T-cell (primary cell): ENCODE data around the gene PLA2R1. TPM values are rescaled to one million over a fixed set of nuclear protein-coding genes. Genes with fewer than 3 reads are reported as not detected.
"Not testable (repeated sequence)": the region's sequence is repeated elsewhere in the genome, so short reads cannot be mapped to it uniquely, and the experiment has no call there.

ENCODE experiments used
- ATAC-seq, 4 experiments: fragments of 200-7000 bp in 3 of 4; fragments of 150-1000 bp in 1 of 4; cut with Tn5 transposase; replicated peaks in 1 of 4; 1 replicate in 3 of 4; 2 replicates in 1 of 4; pipeline ENCODE4 v1.10.0; 2021; ENCODE audit warnings: moderate library complexity in 3 of 4, mild to moderate bottlenecking in 2 of 4, moderate number of reproducible peaks in 1 of 4
- CTCF ChIA-PET, 2 donors: fragments of 300-600 bp; sonication (Branson Sonifier 250); formaldehyde crosslinking; loops; one replicate each; lab custom pipeline; 2022; ENCODE audit warnings: antibody characterized with exemption in 2 of 2; lab: Charles Lee
- POLR2A ChIA-PET, 2 donors: fragments of 300-600 bp; sonication (Branson Sonifier 250); formaldehyde crosslinking; loops; one replicate each; lab custom pipeline; 2022; ENCODE audit warnings: antibody characterized with exemption in 2 of 2; lab: Charles Lee
- DNase-seq, 35 experiments: peaks; one replicate each; pipeline versions ENCODE4 v3.0.0 to v3.0.0-alpha.2; 2013 to 2023
- H3K27ac ChIP-seq: one replicate; pipeline ENCODE4 v1.5.1; 2013; ENCODE audit warnings: low read length
- H3K27me3 ChIP-seq, 2 experiments: replicated peaks in 1 of 2; 1 replicate in 1 of 2; 2 replicates in 1 of 2; pipeline versions ENCODE4 v1.6.1 to v1.7.0; 2013; ENCODE audit warnings: low read length in 1 of 2, mixed read lengths in 1 of 2; ENCODE audit not compliant: control insufficient read depth in 2 of 2, insufficient read depth in 2 of 2; ENCODE audit errors: extremely low read depth in 1 of 2
- H3K36me3 ChIP-seq, 2 donors: 1 replicate in 1 of 2; 2 replicates in 1 of 2; pipeline versions ENCODE4 v1.6.1 to v1.7.0; 2013; ENCODE audit warnings: low read length in 1 of 2; ENCODE audit not compliant: control insufficient read depth in 2 of 2, insufficient read depth in 1 of 2; ENCODE audit errors: extremely low read depth in 1 of 2
- H3K4me1 ChIP-seq, 2 experiments: 1 replicate in 1 of 2; 2 replicates in 1 of 2; pipeline versions ENCODE4 v1.6.1 to v1.7.0; 2013; ENCODE audit warnings: low read length in 2 of 2, mixed read lengths in 1 of 2; ENCODE audit not compliant: insufficient read depth in 2 of 2, control insufficient read depth in 1 of 2; ENCODE audit errors: extremely low read depth in 1 of 2
- H3K4me3 ChIP-seq, 2 donors: 1 replicate in 1 of 2; 2 replicates in 1 of 2; pipeline versions ENCODE4 v1.5.1 to v1.7.0; 2013; ENCODE audit warnings: mild to moderate bottlenecking in 2 of 2, low read length in 1 of 2, moderate library complexity in 1 of 2; ENCODE audit not compliant: control insufficient read depth in 1 of 2; ENCODE audit errors: extremely low read depth in 1 of 2
- H3K9me3 ChIP-seq: 2 replicates; pipeline ENCODE4 v1.7.0; 2013
- H3K27ac Mint-ChIP-seq, 2 donors: one replicate each; pipeline ENCODE4 v1.8.0; 2020 to 2021; ENCODE audit warnings: mild to moderate bottlenecking in 2 of 2, mixed read lengths in 2 of 2
- H3K27me3 Mint-ChIP-seq, 2 donors: one replicate each; pipeline ENCODE4 v1.8.0; 2021 to 2022; ENCODE audit warnings: mixed read lengths in 2 of 2
- H3K36me3 Mint-ChIP-seq: one replicate; pipeline ENCODE4 v1.8.0; 2021; ENCODE audit warnings: mixed read lengths
- H3K4me1 Mint-ChIP-seq, 3 donors: one replicate each; pipeline ENCODE4 v1.8.0; 2020 to 2022; ENCODE audit warnings: mixed read lengths in 3 of 3, mild to moderate bottlenecking in 1 of 3
- H3K4me3 Mint-ChIP-seq, 3 donors: one replicate each; pipeline ENCODE4 v1.8.0; 2020 to 2022; ENCODE audit warnings: mild to moderate bottlenecking in 3 of 3, mixed read lengths in 3 of 3, moderate library complexity in 3 of 3
- H3K9me3 Mint-ChIP-seq, 3 donors: one replicate each; pipeline ENCODE4 v1.8.0; 2020 to 2022; ENCODE audit warnings: mixed read lengths in 3 of 3
- WGBS: methylation state at CpG from one replicate; pipeline ENCODE4 v1.1.5; 2013; ENCODE audit warnings: missing lambda C conversion rate; ENCODE audit not compliant: insufficient coverage; 5-methylcytosine and 5-hydroxymethylcytosine counted together
- total RNA-seq, 35 experiments: library from RNA in 6 of 35; stranded (reverse) in 6 of 35; fragments of 120-200 nt in 1 of 35; gene quantifications; one replicate each; pipeline versions ENCODE4 v1.2.1 to v1.2.4 and lab custom pipeline; 2013 to 2026

The PLA2R1 gene
- total RNA-seq, 5 donors from 2014 or later (not counting 1 experiment from before 2014, with no cell fraction given): 0.20 TPM; not detected in 4

DNA sequence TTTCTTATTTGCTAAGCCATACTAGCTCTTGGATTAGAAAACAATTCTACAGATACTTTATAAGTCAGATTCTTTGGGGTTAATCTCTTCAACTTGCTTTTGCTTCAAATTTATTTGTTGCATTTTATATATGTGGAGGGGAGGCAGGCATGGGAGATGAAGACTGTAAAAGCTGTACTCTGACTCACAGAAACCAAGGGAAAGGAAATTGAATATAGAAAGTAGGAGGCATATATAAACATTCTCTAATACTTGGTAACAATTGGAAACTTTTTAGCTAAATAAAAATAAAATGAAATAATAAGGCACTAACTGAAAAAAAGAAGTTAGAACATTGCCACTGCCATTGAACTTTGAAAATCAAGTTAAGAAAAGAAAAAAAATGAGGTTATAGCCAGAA, 21.3 kb downstream of the PLA2R1 start:
- no peaks in the 10 kb centered on the region for H3K9me3 Mint-ChIP-seq
- H3K4me3 ChIP-seq: no peak overlapping the region
- H3K36me3 ChIP-seq: no peaks in the 10 kb centered on the region
- no peak overlapping the region for H3K27ac ChIP-seq
- H3K9me3 ChIP-seq: no peaks in the 10 kb centered on the region
- DNase-seq (no peak), ATAC-seq (no peak)
- ChIA-PET CTCF (no interaction called here), POLR2A (interaction anchor here in 1 of 2 donors (0.6 kb wide), 1 partner anchor 30 kb away, joined by 4 read pairs; no protein-coding TSS in a partner anchor)
- H3K27me3 Mint-ChIP-seq: peaks cover 5 to 12% of the 10 kb centered on the region in 2 donors
- H3K27me3 ChIP-seq: peaks cover 0 to 6% of the 10 kb centered on the region in 2 experiments
- H3K4me1 Mint-ChIP-seq: no peaks in the 10 kb centered on the region
- no peak overlapping the region for H3K27ac Mint-ChIP-seq
- no peaks in the 10 kb centered on the region for H3K36me3 Mint-ChIP-seq
- no peaks in the 10 kb centered on the region for H3K4me1 ChIP-seq
- H3K4me3 Mint-ChIP-seq: no peak overlapping the region

DNA sequence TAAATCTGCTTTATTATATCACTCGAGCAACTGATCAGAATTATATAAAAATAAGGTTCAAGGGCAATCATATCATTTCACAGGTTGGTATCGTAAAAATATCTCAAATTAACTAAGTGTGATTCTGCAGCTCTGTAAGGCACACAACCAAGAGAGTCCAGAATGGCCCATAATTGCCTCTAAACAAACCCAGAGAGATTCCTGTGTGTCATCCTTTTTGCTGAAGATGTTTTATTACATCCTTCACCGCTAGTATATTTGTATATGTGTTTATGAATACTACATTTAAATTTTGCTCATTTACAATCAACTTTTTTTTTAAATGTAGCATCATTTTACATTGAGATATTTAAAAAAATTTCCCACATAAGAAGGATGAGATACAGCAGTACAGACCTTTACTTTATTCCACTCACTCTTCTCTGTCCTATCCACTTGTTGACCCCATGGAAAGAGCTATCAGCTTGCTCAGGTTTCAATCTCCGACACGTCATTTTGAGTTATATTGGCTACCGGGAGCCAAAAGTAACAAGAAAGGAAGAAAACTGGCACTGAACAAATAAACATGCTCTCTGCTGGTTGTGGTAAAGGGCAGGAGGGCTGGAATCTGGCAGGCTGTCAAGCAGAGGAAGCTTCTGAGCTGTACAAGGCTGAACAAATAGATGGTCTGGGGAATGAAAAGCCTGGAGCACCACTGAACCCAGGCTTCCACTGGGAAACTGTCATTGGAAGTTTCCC, 23.1 kb downstream of the PLA2R1 start:
- DNase-seq (no peak), ATAC-seq (no peak)
- ChIA-PET POLR2A (no interaction called here), CTCF (no interaction called here)
- Mint-ChIP-seq H3K4me1 (no peaks in the 10 kb centered on the region), H3K27me3 (peaks cover 5 to 12% of the 10 kb centered on the region in 2 donors), H3K27ac (no peak overlapping the region), H3K4me3 (no peak overlapping the region), H3K9me3 (no peaks in the 10 kb centered on the region), H3K36me3 (no peaks in the 10 kb centered on the region)
- Histone ChIP-seq H3K36me3 (no peaks in the 10 kb centered on the region), H3K4me3 (no peak overlapping the region), H3K9me3 (no peaks in the 10 kb centered on the region), H3K4me1 (no peaks in the 10 kb centered on the region), H3K27me3 (peaks cover 0 to 9% of the 10 kb centered on the region in 2 experiments), H3K27ac (no peak overlapping the region)
- 67% methylated on average over 1 of the region's 6 CpGs for whole genome bisulfite sequencing

DNA sequence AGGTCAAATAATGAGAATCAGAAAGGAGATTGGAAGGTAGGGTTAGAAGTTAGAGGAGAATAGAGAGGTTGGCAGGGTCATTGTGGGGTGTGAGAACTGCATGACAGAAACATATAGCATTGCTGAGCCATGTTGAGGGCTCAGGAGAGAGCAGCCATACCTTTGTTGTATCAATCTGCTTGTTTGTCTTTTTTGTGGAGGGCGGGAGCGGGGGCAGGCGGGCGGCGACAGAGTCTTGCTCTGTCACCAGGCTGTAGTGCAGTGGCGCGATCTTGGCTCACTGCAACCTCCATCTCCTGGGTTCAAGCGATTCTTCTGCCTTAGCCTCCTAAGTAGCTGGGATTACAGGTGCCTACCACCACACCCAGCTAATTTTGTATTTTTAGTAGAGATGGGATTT, 23.8 kb downstream of the PLA2R1 start:
- H3K4me3 Mint-ChIP-seq, H3K27ac Mint-ChIP-seq, H3K9me3 ChIP-seq, H3K4me1 Mint-ChIP-seq, H3K36me3 Mint-ChIP-seq, ATAC-seq, H3K9me3 Mint-ChIP-seq, H3K27ac ChIP-seq, POLR2A ChIA-PET, H3K36me3 ChIP-seq, CTCF ChIA-PET, H3K27me3 ChIP-seq, H3K4me1 ChIP-seq, DNase-seq, H3K4me3 ChIP-seq: not testable (repeated sequence)
- H3K27me3 Mint-ChIP-seq: peaks cover 5 to 10% of the 10 kb centered on the region in 2 donors
- 100% methylated on average over 5 of the region's 8 CpGs for WGBS

DNA sequence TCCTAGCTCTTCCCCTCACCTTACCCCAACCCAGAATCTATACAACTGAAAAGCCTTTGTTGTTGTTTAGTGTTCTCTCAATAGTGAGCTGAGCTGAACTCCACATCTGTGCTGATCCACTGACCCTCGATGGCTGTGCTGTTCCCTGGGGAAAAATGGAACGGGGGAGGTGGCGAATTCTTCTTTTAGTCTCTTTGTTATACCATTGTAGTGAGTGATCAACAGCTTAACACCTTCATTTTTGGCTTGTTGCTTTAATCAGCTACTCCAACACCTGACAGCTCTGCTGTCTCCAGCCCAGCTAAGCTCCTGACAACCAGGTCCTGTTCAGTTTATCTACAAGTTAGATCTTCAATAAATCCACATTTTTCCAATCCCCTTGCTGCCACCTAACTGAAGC, 25.7 kb downstream of the PLA2R1 start:
- ATAC-seq (no peak), DNase-seq (no peak)
- peaks cover 0 to 3% of the 10 kb centered on the region in 2 experiments for H3K27me3 ChIP-seq
- H3K36me3 ChIP-seq: no peaks in the 10 kb centered on the region
- Mint-ChIP-seq H3K4me1 (no peaks in the 10 kb centered on the region), H3K4me3 (no peak overlapping the region), H3K27me3 (peaks cover 0 to 3% of the 10 kb centered on the region in 2 donors), H3K36me3 (no peaks in the 10 kb centered on the region), H3K9me3 (no peaks in the 10 kb centered on the region), H3K27ac (no peak overlapping the region)
- WGBS: 61% methylated on average over 3 of the region's 3 CpGs
- ChIA-PET POLR2A (interaction anchor here in 1 of 2 donors (0.6 kb wide), 1 partner anchor 21 kb away, joined by 7 read pairs; no protein-coding TSS in a partner anchor), CTCF (no interaction called here)
- no peak overlapping the region for H3K4me3 ChIP-seq
- H3K4me1 ChIP-seq: no peaks in the 10 kb centered on the region
- H3K9me3 ChIP-seq: no peaks in the 10 kb centered on the region
- H3K27ac ChIP-seq: no peak overlapping the region

DNA sequence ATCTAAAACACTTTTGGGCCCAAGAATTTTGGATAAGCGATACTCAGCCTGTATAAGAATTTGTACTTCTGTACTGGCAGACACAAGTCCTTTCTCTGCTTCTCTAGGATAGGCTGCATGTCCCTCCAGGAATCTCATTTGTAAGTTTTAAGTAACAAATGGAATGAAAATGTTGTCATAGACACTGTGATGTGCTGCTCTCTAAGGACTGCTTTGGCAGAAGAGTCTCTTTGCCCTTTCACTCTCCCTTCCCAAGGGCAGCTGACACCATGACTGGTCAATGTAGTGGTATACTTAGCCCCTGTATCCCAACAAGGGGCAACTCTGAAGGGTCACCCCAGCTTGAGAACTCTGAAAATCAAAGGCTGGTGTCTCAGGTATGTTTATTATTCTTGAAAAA, 27.3 kb downstream of the PLA2R1 start:
- DNase-seq (no peak), ATAC-seq (no peak)
- no peaks in the 10 kb centered on the region for H3K36me3 Mint-ChIP-seq
- ChIA-PET CTCF (no interaction called here), POLR2A (no interaction called here)
- H3K36me3 ChIP-seq: no peaks in the 10 kb centered on the region
- no peak overlapping the region for H3K4me3 Mint-ChIP-seq
- H3K9me3 ChIP-seq: no peaks in the 10 kb centered on the region
- H3K4me1 ChIP-seq: no peaks in the 10 kb centered on the region
- peaks cover 0 to 3% of the 10 kb centered on the region in 2 experiments for H3K27me3 ChIP-seq
- H3K9me3 Mint-ChIP-seq: no peaks in the 10 kb centered on the region
- no peaks in the 10 kb centered on the region for H3K4me1 Mint-ChIP-seq
- H3K4me3 ChIP-seq: no peak overlapping the region
- no CpG with 5 or more reads among the region's 1 CpG for WGBS
- H3K27ac Mint-ChIP-seq: no peak overlapping the region
- H3K27ac ChIP-seq: no peak overlapping the region
- no peaks in the 10 kb centered on the region for H3K27me3 Mint-ChIP-seq

DNA sequence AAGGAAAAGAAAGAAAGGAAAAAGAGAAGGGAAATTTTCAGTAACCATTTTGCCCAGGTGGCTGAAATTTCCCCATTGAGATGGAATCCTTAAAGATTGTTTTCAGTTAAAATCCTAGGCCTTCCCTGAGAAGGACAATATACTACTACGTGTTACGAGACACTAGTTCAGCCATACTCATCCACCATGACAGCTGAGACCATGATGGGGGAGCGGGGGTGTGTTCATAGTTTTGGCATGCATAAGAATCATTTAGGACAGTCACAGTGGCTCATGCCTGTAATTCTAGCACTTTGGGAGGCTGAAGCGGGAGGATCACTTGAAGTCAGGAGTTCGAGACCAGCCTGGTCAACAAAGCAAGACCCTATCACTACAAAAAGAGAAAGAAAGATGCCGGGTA, 28.0 kb downstream of the PLA2R1 start:
- Histone ChIP-seq H3K27me3 (peaks cover 0 to 3% of the 10 kb centered on the region in 2 experiments), H3K36me3 (no peaks in the 10 kb centered on the region), H3K27ac (no peak overlapping the region), H3K4me1 (no peaks in the 10 kb centered on the region), H3K9me3 (no peaks in the 10 kb centered on the region), H3K4me3 (no peak overlapping the region)
- Mint-ChIP-seq H3K36me3 (no peaks in the 10 kb centered on the region), H3K27me3 (no peaks in the 10 kb centered on the region), H3K4me1 (no peaks in the 10 kb centered on the region), H3K4me3 (no peak overlapping the region), H3K9me3 (no peaks in the 10 kb centered on the region), H3K27ac (no peak overlapping the region)
- ChIA-PET CTCF (no interaction called here), POLR2A (no interaction called here)
- no peak for DNase-seq
- ATAC-seq: no peak
- WGBS: 60% methylated on average over 1 of the region's 6 CpGs
